ENCODE measurements around the gene C3orf62.
"Not testable (repeated sequence)": the region's sequence is repeated elsewhere in the genome, so short reads cannot be mapped to it uniquely, and the experiment has no call there.

The C3orf62 gene

DNA sequence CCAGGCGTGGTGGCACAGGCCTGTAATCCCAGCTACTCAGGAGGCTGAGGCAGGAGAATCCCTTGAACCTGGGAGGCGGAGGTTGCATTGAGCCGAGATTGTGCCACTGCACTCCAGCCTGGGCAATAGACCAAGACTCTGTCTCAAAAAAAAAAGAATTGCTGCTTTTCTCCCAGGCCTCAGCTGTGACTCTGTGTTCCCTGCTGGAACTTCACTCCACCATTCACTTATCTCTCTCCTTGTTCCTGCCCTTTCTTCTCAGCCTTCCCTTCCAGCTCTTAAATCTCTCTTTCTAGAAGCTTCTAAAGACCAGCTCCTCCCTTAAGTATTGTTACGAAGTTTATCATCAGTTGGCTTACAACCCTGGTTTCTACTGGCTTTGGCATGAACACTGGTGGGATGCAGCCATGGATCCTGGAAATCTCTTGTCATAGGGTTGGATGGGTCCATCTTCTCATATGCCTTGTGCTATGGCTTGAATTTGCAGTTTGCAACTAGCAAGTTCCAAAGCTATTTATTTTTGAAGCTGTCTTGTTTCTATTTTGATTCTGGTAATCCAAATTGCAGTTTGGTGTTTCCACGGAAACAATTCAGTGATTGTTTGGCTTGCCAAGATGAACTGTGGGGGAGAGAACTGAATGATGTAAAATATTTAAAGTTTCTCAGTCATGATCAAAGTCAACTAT lies 10.5 kb downstream of the C3orf62 start:
- no peak for DNase-seq

- no peak for DNase-seq
Measured at GRCh38 chr3:49265661-49266386, 11.2 kb downstream of the C3orf62 start.

DNA sequence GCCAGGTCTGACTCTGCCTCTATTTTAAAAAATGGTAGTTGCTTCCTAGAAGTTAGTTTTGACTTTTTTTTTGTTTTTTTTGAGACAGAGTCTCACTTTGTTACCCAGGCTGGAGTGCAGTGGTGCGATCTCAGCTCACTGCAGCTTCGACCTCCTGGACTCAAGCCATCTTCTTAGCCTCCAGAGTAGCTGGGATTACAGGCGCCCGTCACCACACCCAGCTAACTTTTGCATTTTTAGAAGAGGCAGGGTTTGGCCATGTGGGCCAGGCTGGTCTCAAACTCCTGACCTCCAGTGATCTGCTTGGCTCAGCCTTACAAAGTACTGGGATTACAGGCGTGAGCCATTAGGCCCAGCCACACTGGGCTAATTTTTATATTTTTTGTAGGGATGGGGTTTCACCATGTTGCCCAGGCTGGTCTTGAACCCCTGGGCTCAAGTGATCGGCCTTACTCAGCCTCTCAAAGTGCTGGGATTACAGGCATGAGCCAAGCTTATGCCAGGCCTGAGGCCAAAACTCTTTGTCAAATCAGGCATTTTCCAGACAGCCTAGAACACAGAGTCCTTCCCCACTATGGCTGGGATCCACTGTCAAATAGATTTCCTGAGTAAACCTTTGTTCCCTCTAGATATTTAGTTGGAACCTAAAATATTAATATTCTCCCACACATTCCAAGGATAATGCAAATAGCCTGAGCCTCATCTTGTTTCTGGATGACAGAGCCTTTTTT lies 13.7 kb downstream of the C3orf62 start:
- no peak for DNase-seq

- no peak for DNase-seq
Measured at GRCh38 chr3:49260806-49261324, 16.2 kb downstream of the C3orf62 start.

- DNase-seq, result no peak
Measured at GRCh38 chr3:49257187-49257586, 19.8 kb downstream of the C3orf62 start.

GRCh38 chr3:49255718-49256511 lies 21.1 kb downstream of the C3orf62 start:
- DNase-seq, result no peak

- DNase-seq, result no peak
Measured at GRCh38 chr3:49255112-49255511, 21.9 kb downstream of the C3orf62 start.

- DNase-seq, result no peak
Measured at GRCh38 chr3:49253512-49253911, 23.5 kb downstream of the C3orf62 start.

DNA sequence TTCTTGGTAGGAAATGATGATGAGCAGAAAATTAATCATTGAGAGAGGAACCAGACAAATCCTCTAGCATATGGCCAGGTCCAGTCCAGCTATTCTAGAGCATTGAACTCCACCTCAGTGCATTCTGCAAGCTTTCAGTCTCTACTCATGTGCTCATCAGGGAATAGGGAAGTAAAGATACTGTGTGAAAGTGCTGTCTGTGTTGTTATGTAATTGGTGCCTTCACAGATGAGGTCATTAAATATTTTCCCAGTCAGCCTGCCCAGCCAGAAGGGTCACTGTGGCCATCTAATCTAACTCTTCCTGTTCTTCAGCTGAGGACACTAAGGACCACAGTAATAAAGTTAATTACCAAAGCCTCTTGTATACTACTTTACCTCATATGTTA lies 28.2 kb downstream of the C3orf62 start:
- no peak for DNase-seq

DNA sequence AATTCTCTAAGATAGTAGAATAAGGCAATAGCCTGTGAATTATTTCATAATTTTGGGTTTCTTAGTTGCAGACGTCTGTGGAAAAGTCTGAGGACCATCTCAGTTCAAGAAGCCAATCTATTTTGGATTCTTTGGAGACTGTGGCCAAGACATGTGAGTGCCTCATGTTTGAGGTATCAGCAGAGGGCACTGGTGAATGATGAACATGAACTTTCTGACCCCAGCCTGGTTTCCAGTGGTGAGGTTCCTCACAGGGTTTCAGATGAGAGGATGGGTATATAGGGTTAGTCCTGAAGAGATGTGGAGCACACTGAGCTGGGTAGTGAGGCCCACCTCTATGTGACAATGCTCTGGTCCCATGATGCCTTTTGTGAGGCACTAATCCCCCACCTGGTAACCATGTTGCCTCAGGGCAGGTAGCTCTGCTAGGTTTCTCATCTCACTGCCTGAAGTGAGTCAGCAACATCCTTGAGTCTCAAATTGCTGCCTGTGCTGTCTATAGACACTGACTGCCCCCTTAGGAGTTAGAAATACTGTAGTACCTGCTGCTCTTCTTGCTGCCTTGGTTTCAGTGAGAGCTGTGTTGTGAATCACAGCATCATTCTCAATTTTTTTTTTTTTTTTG lies 32.3 kb downstream of the C3orf62 start:
- no peak for DNase-seq

DNA sequence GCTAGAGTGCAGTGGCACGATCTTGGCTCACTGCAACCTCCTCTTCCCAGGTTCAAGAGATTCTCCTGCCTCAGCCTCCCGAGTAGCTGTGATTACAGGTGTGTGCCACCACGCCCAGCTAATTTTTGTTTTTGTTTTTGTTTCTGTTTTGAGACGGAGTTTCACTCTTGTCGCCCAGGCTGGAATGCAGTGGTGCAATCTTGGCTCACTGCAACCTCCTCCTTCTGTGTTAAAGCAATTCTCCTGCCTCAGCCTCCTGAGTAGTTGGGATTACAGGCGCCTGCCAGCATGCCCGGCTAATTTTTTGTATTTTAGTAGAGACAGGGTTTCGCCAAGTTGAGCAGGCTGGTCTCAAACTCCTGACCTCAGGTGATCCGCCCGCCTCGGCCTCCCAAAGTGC lies 36.9 kb downstream of the C3orf62 start:
- not testable (repeated sequence) for DNase-seq

DNA sequence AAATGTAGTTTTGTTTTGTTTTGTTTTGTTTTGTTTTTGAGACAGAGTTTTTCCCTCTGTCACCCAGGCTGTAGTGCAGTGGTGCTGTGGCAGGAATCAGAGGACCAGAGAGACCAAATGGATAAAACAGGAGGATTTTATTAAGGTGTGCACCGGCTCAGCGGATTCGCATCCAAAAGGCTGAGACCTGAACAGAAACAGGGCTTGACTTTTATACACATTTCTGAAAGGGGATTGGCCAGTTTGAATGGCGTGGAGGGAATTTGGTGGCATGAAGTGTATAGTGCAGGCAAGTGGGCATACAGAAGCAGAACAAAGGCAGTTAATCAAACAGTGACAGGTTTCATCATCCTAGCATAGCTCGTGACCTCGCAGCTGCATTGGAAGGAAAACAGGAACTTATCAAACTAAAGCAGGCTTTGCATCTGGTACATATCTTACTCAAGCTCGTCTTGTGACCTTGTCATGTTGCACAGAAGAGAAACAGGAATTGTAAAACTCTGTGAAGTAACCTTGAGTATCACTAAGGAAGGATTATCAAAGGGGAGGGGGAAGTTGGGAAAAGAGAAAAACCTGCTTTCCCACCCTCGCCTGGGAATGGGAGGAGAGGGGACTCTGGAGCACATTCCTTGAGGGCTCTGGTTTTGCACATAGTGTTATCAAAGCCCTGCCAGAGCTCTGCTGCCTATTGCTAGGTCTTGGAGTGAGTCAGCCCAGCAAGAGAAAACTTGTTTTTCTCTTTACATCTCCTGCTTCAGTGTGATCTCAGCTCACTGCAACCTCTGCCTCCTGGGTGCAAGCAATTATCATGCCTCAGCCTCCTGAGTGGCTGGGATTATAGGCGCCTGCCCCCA lies 38.5 kb downstream of the C3orf62 start:
- no peak for DNase-seq

DNA sequence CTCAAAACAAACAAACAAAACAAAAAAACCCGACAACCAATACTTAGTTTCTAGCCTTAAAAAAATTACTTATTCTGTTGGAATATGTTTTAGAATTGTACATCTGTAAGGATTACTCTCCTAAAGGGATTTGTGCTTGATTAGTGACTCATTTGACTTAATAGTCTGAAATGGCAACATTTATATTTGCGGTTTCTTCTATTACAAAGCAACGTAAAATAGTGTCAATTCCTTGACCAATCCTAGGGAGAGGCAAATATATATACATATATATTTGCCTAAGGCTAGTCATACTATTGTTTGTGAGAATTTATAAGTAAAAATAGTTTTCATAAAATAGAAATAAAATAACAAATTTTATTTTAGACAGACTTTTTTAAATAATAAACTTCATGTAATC lies 39.7 kb downstream of the C3orf62 start:
- DNase-seq, result no peak

GRCh38 chr3:49236226-49236625 lies 40.8 kb downstream of the C3orf62 start:
- DNase-seq, result no peak

DNA sequence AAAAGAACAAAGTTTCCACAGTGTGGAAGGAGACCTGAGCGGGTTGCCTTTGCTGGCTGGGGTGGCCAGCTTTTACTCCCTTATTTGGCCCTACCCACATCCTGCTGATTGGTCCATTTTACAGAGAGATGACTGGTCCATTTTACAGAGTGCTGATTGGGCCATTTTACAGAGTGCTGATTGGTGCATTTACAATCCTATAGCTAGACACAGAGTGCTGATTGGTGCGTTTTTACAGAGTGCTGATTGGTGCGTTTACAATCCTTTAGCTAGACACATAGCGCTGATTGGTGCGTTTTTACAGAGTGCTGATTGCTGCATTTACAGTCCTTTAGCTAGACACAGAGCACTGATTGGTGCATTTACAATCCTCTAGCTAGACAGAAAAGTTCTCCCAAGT lies 48.2 kb downstream of the C3orf62 start:
- DNase-seq, result not testable (repeated sequence)

- DNase-seq, result no peak
Measured at GRCh38 chr3:49222002-49222401, 55.0 kb downstream of the C3orf62 start.

DNA sequence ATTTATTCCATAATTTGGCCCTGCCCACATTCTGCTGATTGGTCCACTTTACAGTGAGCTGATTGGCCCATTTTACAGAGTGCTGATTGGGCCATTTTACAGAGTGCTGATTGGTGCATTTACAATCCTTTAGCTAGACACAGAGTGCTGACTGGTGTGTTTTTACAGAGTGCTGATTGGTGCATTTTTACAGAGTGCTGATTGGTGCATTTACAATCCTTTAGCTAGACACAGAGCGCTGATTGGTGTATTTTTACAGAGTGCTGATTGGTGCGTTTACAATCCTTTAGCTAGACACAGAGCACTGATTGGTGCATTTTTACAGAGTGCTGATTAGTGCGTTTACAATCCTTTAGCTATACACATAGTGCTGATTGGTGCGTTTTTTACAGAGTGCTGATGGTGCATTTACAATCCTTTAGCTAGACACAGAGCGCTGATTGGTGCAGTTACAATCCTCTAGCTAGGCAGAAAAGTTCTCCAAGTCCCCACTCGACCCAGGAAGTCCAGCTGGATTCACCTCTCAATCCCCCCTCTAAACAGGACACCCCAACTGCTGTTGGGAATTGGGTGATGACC lies 56.0 kb downstream of the C3orf62 start:
- DNase-seq, result not testable (repeated sequence)

- DNase-seq, result no peak
Measured at GRCh38 chr3:49219132-49219531, 57.9 kb downstream of the C3orf62 start.

Data from NCI-H524 (cell line).